HTERT RPE-1 (cell line): ENCODE data around the gene GALNTL6.

Experiments
- in situ Hi-C: fragments of 300-500 bp; cut with MboI; formaldehyde crosslinking; loops from 4 replicates; pipeline ENCODE4 v1.14.3; 2020; ENCODE audit warnings: low sequenced_read_pairs

The GALNTL6 gene

GRCh38 chr4:172104539-172104938, 291.3 kb downstream of the GALNTL6 start:
- in situ Hi-C loops, result no loop called here

- in situ Hi-C loops, result no loop called here
Measured at GRCh38 chr4:172105918-172106317, 292.7 kb downstream of the GALNTL6 start.

GRCh38 chr4:172109466-172109865, 296.3 kb downstream of the GALNTL6 start:
- in situ Hi-C loops, result no loop called here

GRCh38 chr4:172124656-172125308, 311.6 kb downstream of the GALNTL6 start:
- in situ Hi-C loops, result no loop called here

- in situ Hi-C loops, result no loop called here
Measured at GRCh38 chr4:172125443-172125842, 312.2 kb downstream of the GALNTL6 start.

GRCh38 chr4:172127168-172127567, 314.0 kb downstream of the GALNTL6 start:
- in situ Hi-C loops, result no loop called here

GRCh38 chr4:172129593-172129992, 316.4 kb downstream of the GALNTL6 start:
- in situ Hi-C loops, result no loop called here

- in situ Hi-C loops, result no loop called here
Measured at GRCh38 chr4:172134521-172134920, 321.3 kb downstream of the GALNTL6 start.

- in situ Hi-C loops, result no loop called here
Measured at GRCh38 chr4:172141025-172141424, 327.8 kb downstream of the GALNTL6 start.

- in situ Hi-C loops, result no loop called here
Measured at GRCh38 chr4:172142281-172142741, 329.1 kb downstream of the GALNTL6 start.

- in situ Hi-C loops, result no loop called here
Measured at GRCh38 chr4:172143605-172144314, 330.6 kb downstream of the GALNTL6 start.

GRCh38 chr4:172147687-172148086, 334.5 kb downstream of the GALNTL6 start:
- in situ Hi-C loops, result no loop called here

- in situ Hi-C loops, result no loop called here
Measured at GRCh38 chr4:172149329-172149728, 336.1 kb downstream of the GALNTL6 start.

- in situ Hi-C loops, result no loop called here
Measured at GRCh38 chr4:172152284-172152683, 339.1 kb downstream of the GALNTL6 start.

GRCh38 chr4:172153719-172154118, 340.5 kb downstream of the GALNTL6 start:
- in situ Hi-C loops, result no loop called here

- in situ Hi-C loops, result no loop called here
Measured at GRCh38 chr4:172155838-172156345, 342.7 kb downstream of the GALNTL6 start.

GRCh38 chr4:172157946-172158345, 344.7 kb downstream of the GALNTL6 start:
- in situ Hi-C loops, result no loop called here

GRCh38 chr4:172163215-172163614, 350.0 kb downstream of the GALNTL6 start:
- in situ Hi-C loops, result no loop called here

- in situ Hi-C loops, result no loop called here
Measured at GRCh38 chr4:172168888-172169287, 355.7 kb downstream of the GALNTL6 start.

- in situ Hi-C loops, result no loop called here
Measured at GRCh38 chr4:172169871-172170270, 356.7 kb downstream of the GALNTL6 start.

GRCh38 chr4:172173206-172173605, 360.0 kb downstream of the GALNTL6 start:
- in situ Hi-C loops, result no loop called here

GRCh38 chr4:172177382-172177781, 364.2 kb downstream of the GALNTL6 start:
- in situ Hi-C loops, result no loop called here
